GM18526 (cell line): ENCODE data around the gene NUMB.
A peak's percentile ranks its signal among the peaks of the same experiment; 100 is the strongest.

Experiments used
- POLR2A ChIP-seq: IDR thresholded peaks from 3 replicates; pipeline ENCODE4 v1.6.1; 2011; ENCODE audit not compliant: insufficient read length; ENCODE audit errors: extremely low read depth

Gene NUMB

GRCh38 chr14:73458183-73458976 is at the start of gene NUMB:
NUMB (minus strand) TSS chr14:73458546; CDS start chr14:73355751, 102,795 bp downstream.
- TF ChIP-seq POLR2A: peak; percentile 91

- no peak for TF ChIP-seq POLR2A
Measured at GRCh38 chr14:73503648-73504047, 45.3 kb upstream of the NUMB start.

DNA sequence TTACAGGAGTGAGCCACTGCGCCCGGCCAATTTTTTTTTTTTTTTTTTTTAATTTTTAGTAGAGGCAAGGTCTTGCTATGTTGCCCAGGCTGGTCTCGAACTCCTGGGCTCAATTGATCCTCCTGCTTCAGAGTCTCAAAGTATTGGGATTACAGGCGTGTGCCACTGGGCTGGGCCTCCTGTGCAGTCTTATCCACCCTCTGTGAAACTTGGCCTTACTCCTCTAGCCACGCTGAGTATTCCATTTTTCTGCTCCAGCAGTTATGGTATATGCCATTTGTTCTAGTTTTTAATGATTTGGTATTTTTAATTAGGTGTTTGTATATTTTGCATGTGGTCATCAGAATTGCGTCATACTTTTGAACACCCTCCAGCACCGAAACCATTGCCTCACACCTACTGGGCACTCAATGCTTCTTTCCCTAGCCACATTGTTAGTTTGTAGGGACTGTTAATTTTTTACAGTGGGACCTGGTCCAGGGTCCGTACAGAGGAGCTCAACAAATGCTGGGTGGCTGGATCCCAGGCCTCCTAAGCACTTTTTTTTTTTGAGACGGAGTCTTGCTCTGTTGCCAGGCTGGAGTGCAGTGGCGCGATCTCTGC is 43.8 kb upstream of the NUMB start:
- TF ChIP-seq POLR2A: no peak

- TF ChIP-seq POLR2A: no peak
Measured at GRCh38 chr14:73500360-73500759, 42.0 kb upstream of the NUMB start.

DNA sequence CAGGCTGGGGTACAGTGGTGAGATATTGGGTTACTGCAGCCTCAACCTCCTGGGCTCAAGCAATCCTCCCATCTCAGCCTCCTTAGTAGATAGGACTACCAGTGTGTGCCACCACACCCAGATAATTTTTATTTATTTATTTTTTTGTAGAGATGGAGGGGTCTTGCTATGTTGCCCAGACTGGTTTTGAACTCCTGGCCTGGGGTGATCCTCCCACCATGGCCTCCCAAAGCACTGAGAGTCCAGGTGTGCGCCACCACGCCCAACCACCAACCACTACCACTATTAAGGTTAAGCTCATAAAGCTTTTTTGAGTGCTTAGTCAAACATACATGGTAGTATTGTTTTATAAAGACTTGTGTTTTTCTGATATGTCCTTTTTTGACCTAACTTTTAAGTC is 36.2 kb upstream of the NUMB start:
- TF ChIP-seq POLR2A: no peak

GRCh38 chr14:73492670-73493069 is 34.3 kb upstream of the NUMB start:
- no peak for TF ChIP-seq POLR2A

GRCh38 chr14:73492043-73492552 is 33.8 kb upstream of the NUMB start:
- no peak for TF ChIP-seq POLR2A

DNA sequence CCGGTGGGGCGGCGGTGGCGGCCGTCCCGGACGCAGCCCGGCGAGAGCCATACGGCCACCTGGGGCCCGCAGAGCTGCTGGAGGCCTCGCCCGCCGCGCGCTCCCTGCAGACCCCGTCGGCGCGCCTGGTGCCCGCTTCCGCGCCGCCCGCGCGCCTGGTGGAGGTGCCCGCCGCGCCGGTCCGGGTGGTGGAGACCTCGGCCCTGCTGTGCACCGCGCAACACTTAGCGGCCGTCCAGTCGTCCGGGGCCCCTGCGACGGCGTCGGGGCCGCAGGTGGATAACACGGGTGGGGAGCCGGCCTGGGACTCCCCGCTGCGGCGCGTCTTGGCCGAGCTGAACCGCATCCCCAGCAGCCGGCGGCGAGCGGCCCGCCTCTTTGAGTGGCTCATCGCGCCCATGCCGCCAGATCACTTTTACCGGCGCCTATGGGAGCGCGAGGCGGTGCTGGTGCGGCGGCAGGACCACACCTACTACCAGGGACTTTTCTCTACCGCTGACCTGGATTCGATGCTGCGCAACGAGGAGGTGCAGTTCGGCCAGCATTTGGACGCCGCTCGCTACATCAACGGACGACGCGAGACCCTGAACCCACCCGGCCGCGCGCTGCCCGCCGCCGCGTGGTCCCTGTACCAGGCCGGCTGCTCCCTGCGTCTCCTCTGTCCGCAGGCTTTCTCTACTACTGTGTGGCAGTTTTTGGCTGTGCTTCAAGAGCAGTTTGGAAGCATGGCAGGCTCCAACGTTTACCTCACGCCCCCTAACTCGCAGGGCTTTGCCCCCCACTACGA is 33.1 kb upstream of the NUMB start:
- TF ChIP-seq POLR2A: peak; percentile 25

DNA sequence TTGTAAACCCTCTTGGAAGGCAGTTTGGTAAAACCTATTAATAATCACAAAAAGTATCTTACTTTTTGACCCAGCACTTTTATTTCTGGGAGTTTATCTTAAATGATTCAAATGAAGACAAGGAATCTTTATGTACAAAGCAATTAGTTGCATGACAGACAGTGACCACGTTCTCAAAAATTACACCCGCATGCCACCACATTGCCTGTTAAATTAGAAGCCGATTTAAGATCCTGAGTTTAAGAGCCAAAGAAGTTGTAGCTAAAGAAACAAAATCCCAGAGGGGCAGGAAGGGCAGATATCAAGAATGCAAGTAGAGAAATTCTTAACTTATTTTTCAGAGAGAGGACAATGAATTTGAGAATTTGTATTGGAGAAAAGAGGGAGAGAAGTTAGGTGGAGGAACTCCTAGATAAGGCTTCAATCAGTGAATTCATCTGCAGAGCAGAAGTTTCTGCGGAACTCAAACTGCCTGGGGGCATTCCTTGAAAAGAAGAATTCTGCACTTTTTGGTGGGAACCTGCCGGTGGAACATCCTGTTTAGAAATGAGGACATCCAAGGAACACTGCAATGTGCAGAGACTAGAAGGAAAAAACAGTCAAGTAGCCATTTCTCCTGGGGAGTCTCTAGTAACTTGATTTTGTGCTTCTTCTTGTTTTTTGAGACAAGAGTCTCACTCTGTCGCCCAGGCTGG is 31.3 kb upstream of the NUMB start:
- no peak for TF ChIP-seq POLR2A

GRCh38 chr14:73478684-73479083 is 20.3 kb upstream of the NUMB start:
- TF ChIP-seq POLR2A: no peak

- no peak for TF ChIP-seq POLR2A
Measured at GRCh38 chr14:73477618-73478266, 19.4 kb upstream of the NUMB start.

DNA sequence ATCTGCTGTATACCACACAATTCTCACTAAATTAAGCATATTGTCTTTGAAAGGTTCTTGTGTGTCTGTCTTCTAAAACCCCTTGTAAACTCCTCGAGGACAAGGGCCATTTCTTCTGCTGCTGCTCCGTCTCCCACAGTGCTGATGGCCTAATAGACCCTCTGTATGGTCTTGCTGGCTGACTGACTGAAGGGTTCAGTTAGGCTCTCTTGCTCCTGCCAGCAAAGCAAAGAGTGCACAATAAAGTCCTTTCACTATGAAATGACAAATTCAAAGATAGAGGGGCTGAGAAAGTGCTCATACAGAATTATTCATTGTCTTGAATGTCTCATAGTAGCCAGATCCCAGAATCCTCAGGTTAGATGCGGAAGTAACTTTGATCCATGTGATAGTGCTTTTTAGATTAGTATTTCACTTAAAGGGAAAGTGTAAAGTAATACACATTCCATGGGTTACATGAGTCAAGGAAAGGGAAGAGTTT is 18.1 kb upstream of the NUMB start:
- TF ChIP-seq POLR2A: no peak

DNA sequence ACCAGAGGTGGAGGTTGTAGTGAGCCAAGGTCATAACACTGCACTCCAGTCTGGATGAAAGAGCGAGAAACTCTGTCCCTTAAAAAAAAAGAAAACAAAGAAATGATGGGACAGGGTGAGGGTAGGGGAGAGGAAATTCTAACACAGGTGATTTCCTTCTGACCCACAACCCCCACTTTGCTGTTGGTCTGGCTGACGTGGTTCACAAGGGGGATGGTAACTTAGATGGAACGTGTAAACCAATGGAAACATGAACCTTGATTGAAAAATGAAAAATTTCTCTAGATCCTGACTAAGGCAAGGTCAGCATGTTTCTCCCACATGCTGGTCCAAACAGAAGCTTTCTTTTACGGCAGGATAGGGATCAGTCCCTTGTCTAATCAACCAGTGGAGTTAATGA is 16.6 kb upstream of the NUMB start:
- no peak for TF ChIP-seq POLR2A

DNA sequence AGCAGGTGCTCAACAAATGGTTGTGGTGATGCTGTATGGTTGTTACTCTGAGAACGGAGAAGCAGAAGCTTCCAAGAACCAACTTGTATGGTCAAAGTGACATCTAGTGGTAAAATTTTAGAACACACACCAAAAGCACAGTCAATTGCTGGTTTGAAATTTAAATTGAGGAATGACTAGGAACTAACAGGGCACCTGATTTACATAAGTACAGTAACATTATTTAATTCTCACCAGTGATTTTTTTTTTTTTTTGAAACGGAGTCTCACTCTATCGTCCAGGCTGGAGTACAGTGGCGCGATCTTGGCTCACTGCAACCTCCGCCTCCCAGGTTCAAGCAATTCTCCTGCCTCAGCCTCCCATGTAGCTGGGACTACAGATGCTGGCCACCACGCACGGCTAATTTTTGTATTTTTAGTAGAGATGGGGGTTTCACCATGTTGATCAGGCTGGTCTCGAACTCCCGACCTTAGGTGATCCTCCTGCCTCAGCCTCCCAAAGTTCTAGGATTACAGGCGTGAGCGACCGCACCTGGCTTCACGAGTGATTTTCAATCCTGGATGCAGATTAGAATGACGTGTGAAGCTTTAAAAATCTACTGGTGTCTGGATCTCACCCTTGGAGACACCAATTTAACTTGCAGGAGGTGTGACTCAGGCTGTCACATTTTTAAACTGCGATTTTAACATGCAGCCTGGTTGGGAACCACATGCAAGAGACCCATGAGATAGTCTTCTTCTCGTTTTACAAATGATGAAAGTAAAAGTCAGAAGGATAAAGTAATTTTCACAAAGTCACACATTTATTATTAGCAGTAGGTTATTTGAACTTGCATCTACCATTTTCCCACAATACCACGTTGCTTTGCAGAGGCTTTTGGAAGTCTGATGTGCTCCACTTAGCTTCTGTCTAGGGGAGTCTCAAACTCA is 14.1 kb upstream of the NUMB start:
- no peak for TF ChIP-seq POLR2A
